Nephron progenitor cell (in vitro differentiated cells): ENCODE data around the gene HECTD1.
"Not testable (repeated sequence)": the region's sequence is repeated elsewhere in the genome, so short reads cannot be mapped to it uniquely, and the experiment has no call there.

Experiments used
- DNase-seq: peaks from one replicate; pipeline ENCODE4 v3.0.0; 2021
- H3K27ac Mint-ChIP-seq: 2 replicates; pipeline ENCODE4 v1.8.0; 2021; ENCODE audit warnings: mild to moderate bottlenecking, moderate library complexity, mixed read lengths
- H3K27me3 Mint-ChIP-seq: 2 replicates; pipeline ENCODE4 v1.8.0; 2021; ENCODE audit warnings: mild to moderate bottlenecking, low read depth, mixed read lengths; ENCODE audit not compliant: poor library complexity
- H3K36me3 Mint-ChIP-seq: 2 replicates; pipeline ENCODE4 v1.8.0; 2021; ENCODE audit warnings: low read depth, mixed read lengths
- H3K4me1 Mint-ChIP-seq: 2 replicates; pipeline ENCODE4 v1.8.0; 2021; ENCODE audit warnings: mixed read lengths
- H3K4me3 Mint-ChIP-seq: 2 replicates; pipeline ENCODE4 v1.8.0; 2021; ENCODE audit warnings: mild to moderate bottlenecking, moderate library complexity, mixed read lengths
- H3K9me3 Mint-ChIP-seq: 2 replicates; pipeline ENCODE4 v1.8.0; 2021; ENCODE audit warnings: mild to moderate bottlenecking, moderate library complexity, mixed read lengths
- CTCF ChIP-seq: fragments of 200-600 bp; sonication (generic); IDR thresholded peaks from 2 replicates; pipeline ENCODE4 v1.5.0; 2021; ENCODE audit warnings: antibody characterized with exemption

The HECTD1 gene

GRCh38 chr14:31069343-31069742 lies 138.2 kb downstream of the HECTD1 start:
- no peak for DNase-seq
- no peaks in the 10 kb centered on the region for H3K9me3 Mint-ChIP-seq
- no peaks in the 10 kb centered on the region for H3K27me3 Mint-ChIP-seq
- H3K36me3 Mint-ChIP-seq, result peaks cover 12% of the 10 kb centered on the region
- H3K27ac Mint-ChIP-seq, result no peak overlapping the region
- H3K4me1 Mint-ChIP-seq, result no peaks in the 10 kb centered on the region
- no peak overlapping the region for H3K4me3 Mint-ChIP-seq
- TF ChIP-seq CTCF, result no peak

GRCh38 chr14:31068235-31068634 lies 139.4 kb downstream of the HECTD1 start:
- Mint-ChIP-seq H3K27ac (no peak overlapping the region), H3K4me1 (no peaks in the 10 kb centered on the region), H3K4me3 (no peak overlapping the region), H3K9me3 (no peaks in the 10 kb centered on the region), H3K27me3 (no peaks in the 10 kb centered on the region), H3K36me3 (peaks cover 12% of the 10 kb centered on the region)
- no peak for DNase-seq
- TF ChIP-seq CTCF, result no peak

GRCh38 chr14:31062908-31063307 lies 144.7 kb downstream of the HECTD1 start:
- H3K4me3 Mint-ChIP-seq, H3K27me3 Mint-ChIP-seq: not testable (repeated sequence)

GRCh38 chr14:31060253-31060875 lies 147.2 kb downstream of the HECTD1 start:
- Mint-ChIP-seq H3K36me3 (no peaks in the 10 kb centered on the region), H3K9me3 (no peaks in the 10 kb centered on the region), H3K27me3 (no peaks in the 10 kb centered on the region), H3K4me3 (no peak overlapping the region), H3K27ac (no peak overlapping the region), H3K4me1 (peaks cover 10% of the 10 kb centered on the region)
- no peak for TF ChIP-seq CTCF
- DNase-seq, result no peak

More at GRCh38 chr14:31062908-31063307, 144.7 kb downstream of the HECTD1 start:
- H3K27ac Mint-ChIP-seq, DNase-seq, H3K4me1 Mint-ChIP-seq, H3K36me3 Mint-ChIP-seq, H3K9me3 Mint-ChIP-seq: not testable (repeated sequence)

- Mint-ChIP-seq H3K27ac (no peak overlapping the region), H3K4me3 (no peak overlapping the region), H3K4me1 (peaks cover 10% of the 10 kb centered on the region), H3K9me3 (no peaks in the 10 kb centered on the region), H3K27me3 (no peaks in the 10 kb centered on the region), H3K36me3 (no peaks in the 10 kb centered on the region)
- DNase-seq, result no peak
- no peak for TF ChIP-seq CTCF
These were observed 148.3 kb downstream of the HECTD1 start for GRCh38 chr14:31059152-31059924.

- Mint-ChIP-seq H3K27ac (no peak overlapping the region), H3K9me3 (no peaks in the 10 kb centered on the region), H3K36me3 (no peaks in the 10 kb centered on the region), H3K4me1 (peaks cover 10% of the 10 kb centered on the region), H3K4me3 (no peak overlapping the region), H3K27me3 (no peaks in the 10 kb centered on the region)
- TF ChIP-seq CTCF, result no peak
- DNase-seq, result no peak
These were observed 149.8 kb downstream of the HECTD1 start for GRCh38 chr14:31057701-31058364.
